H9 (cell line): ENCODE measurements around the gene TBC1D30. TPM values are rescaled to one million over a fixed set of nuclear protein-coding genes. Genes with fewer than 3 reads are reported as not detected.

Experiments used
- DNase-seq: peaks from one replicate; pipeline ENCODE4 v3.0.0-alpha.2; 2017
- H2AFZ ChIP-seq: one replicate; pipeline ENCODE4 v1.6.1; 2013; ENCODE audit warnings: mild to moderate bottlenecking, low read length, control low read depth, moderate library complexity
- H2AK5ac ChIP-seq: 2 replicates; pipeline ENCODE4 v1.6.1; 2013; ENCODE audit warnings: low read length, control low read depth, mixed read lengths; ENCODE audit not compliant: insufficient read length
- H2BK120ac ChIP-seq: one replicate; pipeline ENCODE4 v1.6.1; 2013; ENCODE audit warnings: low read depth, mild to moderate bottlenecking, low read length, control low read depth, inconsistent platforms; ENCODE audit not compliant: poor library complexity, severe bottlenecking
- H2BK12ac ChIP-seq: 2 replicates; pipeline ENCODE4 v1.6.1; 2013; ENCODE audit warnings: low read length, control low read depth, mixed read lengths, low read depth; ENCODE audit not compliant: insufficient read length
- H2BK15ac ChIP-seq: 2 replicates; pipeline ENCODE4 v1.6.1; 2013; ENCODE audit warnings: low read depth, low read length, control low read depth
- H2BK20ac ChIP-seq: one replicate; pipeline ENCODE4 v1.6.1; 2013; ENCODE audit warnings: low read depth, mild to moderate bottlenecking, low read length, control low read depth, inconsistent platforms; ENCODE audit not compliant: poor library complexity, severe bottlenecking
- H2BK5ac ChIP-seq: 2 replicates; pipeline ENCODE4 v1.6.1; 2013; ENCODE audit warnings: low read length, control low read depth, mixed read lengths; ENCODE audit not compliant: insufficient read length
- H3K14ac ChIP-seq: 2 replicates; pipeline ENCODE4 v1.6.1; 2013; ENCODE audit warnings: low read length, control low read depth; ENCODE audit not compliant: insufficient read depth
- H3K18ac ChIP-seq: 2 replicates; pipeline ENCODE4 v1.6.1; 2013; ENCODE audit warnings: low read depth, mild to moderate bottlenecking, mixed read lengths, low read length, control low read depth; ENCODE audit not compliant: insufficient read length
- H3K23ac ChIP-seq: 2 replicates; pipeline ENCODE4 v1.6.1; 2013; ENCODE audit warnings: low read length, control low read depth, mixed read lengths, low read depth; ENCODE audit not compliant: insufficient read length
- H3K23me2 ChIP-seq: 2 replicates; pipeline ENCODE4 v1.6.1; 2013; ENCODE audit warnings: low read depth, mild to moderate bottlenecking, mixed read lengths, low read length, control low read depth; ENCODE audit not compliant: insufficient read length, poor library complexity, severe bottlenecking
- H3K27ac ChIP-seq: 2 replicates; pipeline ENCODE4 v1.5.1; 2013; ENCODE audit warnings: low read length, control low read depth, mixed read lengths, low read depth; ENCODE audit not compliant: insufficient read length
- H3K27me3 ChIP-seq: 2 replicates; pipeline ENCODE4 v1.6.1; 2013; ENCODE audit warnings: low read length, control low read depth, inconsistent platforms; ENCODE audit not compliant: insufficient read depth
- H3K4ac ChIP-seq: 2 replicates; pipeline ENCODE4 v1.6.1; 2013; ENCODE audit warnings: low read depth, mild to moderate bottlenecking, control low read depth, inconsistent platforms, low read length, moderate library complexity
- H3K4me1 ChIP-seq: 2 replicates; pipeline ENCODE4 v1.6.1; 2013; ENCODE audit warnings: low read length, control low read depth, inconsistent platforms; ENCODE audit not compliant: insufficient read depth
- H3K4me2 ChIP-seq: 2 replicates; pipeline ENCODE4 v1.6.1; 2013; ENCODE audit warnings: low read length, control low read depth, mixed read lengths; ENCODE audit not compliant: insufficient read length, insufficient read depth
- H3K56ac ChIP-seq: 2 replicates; pipeline ENCODE4 v1.6.1; 2013; ENCODE audit warnings: low read depth, mild to moderate bottlenecking, mixed read lengths, low read length, control low read depth; ENCODE audit not compliant: insufficient read length
- H3K79me1 ChIP-seq: 2 replicates; pipeline ENCODE4 v1.6.1; 2013; ENCODE audit warnings: low read depth, mild to moderate bottlenecking, moderate library complexity, low read length, control low read depth, inconsistent platforms; ENCODE audit not compliant: insufficient read depth, poor library complexity, severe bottlenecking
- H3K79me2 ChIP-seq: 2 replicates; pipeline ENCODE4 v1.6.1; 2013; ENCODE audit warnings: low read length, control low read depth, inconsistent platforms; ENCODE audit not compliant: insufficient read depth
- H3K9ac ChIP-seq: 2 replicates; pipeline ENCODE4 v1.6.1; 2013; ENCODE audit warnings: low read length, control low read depth, mixed read lengths; ENCODE audit not compliant: insufficient read length; ENCODE audit errors: extremely low read depth
- H3K9me3 ChIP-seq: one replicate; pipeline ENCODE4 v1.6.1; 2013; ENCODE audit warnings: low read depth, low read length, inconsistent platforms; ENCODE audit not compliant: control insufficient read depth
- H3T11ph ChIP-seq: one replicate; pipeline ENCODE4 v1.6.1; 2013; ENCODE audit warnings: mild to moderate bottlenecking, low read length, control low read depth, inconsistent platforms
- H4K20me1 ChIP-seq: one replicate; pipeline ENCODE4 v1.6.1; 2013; ENCODE audit not compliant: control insufficient read depth, insufficient read length, insufficient read depth
- H4K5ac ChIP-seq: 2 replicates; pipeline ENCODE4 v1.6.1; 2013; ENCODE audit warnings: low read depth, mild to moderate bottlenecking, mixed read lengths, low read length, control low read depth; ENCODE audit not compliant: insufficient read length
- H4K8ac ChIP-seq: replicated peaks from 2 replicates; pipeline ENCODE4 v1.6.1; 2013; ENCODE audit warnings: low read length, control low read depth, mixed read lengths, low read depth; ENCODE audit not compliant: insufficient read length
- H4K91ac ChIP-seq: 2 replicates; pipeline ENCODE4 v1.6.1; 2013; ENCODE audit warnings: low read depth, mild to moderate bottlenecking, moderate library complexity, mixed read lengths, low read length, control low read depth; ENCODE audit not compliant: insufficient read length
- H3K27ac Mint-ChIP-seq, 3 experiments: 2 replicates in 2 of 3; 3 replicates in 1 of 3; pipeline ENCODE4 v1.8.0; 2020 to 2021; ENCODE audit warnings: mixed read lengths in 3 of 3, mild to moderate bottlenecking in 1 of 3, moderate library complexity in 1 of 3
- H3K27me3 Mint-ChIP-seq: 2 replicates; pipeline ENCODE4 v1.8.0; 2021; ENCODE audit warnings: low read depth, mild to moderate bottlenecking, moderate library complexity, mixed read lengths
- H3K36me3 Mint-ChIP-seq, 3 experiments: 2 replicates in 2 of 3; 3 replicates in 1 of 3; pipeline ENCODE4 v1.8.0; 2020 to 2021; ENCODE audit warnings: low read depth in 3 of 3, mixed read lengths in 3 of 3; ENCODE audit not compliant: insufficient read depth in 1 of 3
- H3K4me1 Mint-ChIP-seq, 2 experiments: 2 replicates each; pipeline ENCODE4 v1.8.0; 2020; ENCODE audit warnings: mixed read lengths in 2 of 2
- H3K4me3 Mint-ChIP-seq, 2 experiments: 2 replicates in 1 of 2; 3 replicates in 1 of 2; pipeline ENCODE4 v1.8.0; 2020 to 2021; ENCODE audit warnings: mild to moderate bottlenecking in 2 of 2, mixed read lengths in 2 of 2, moderate library complexity in 1 of 2
- H3K9me3 Mint-ChIP-seq, 2 experiments: 2 replicates in 1 of 2; 3 replicates in 1 of 2; pipeline ENCODE4 v1.8.0; 2020; ENCODE audit warnings: mild to moderate bottlenecking in 2 of 2, mixed read lengths in 2 of 2, moderate library complexity in 1 of 2
- CTCF ChIP-seq: fragments of 200-600 bp; sonication (generic); conservative IDR thresholded peaks from 3 replicates; pipeline ENCODE4 v1.8.0; 2021; ENCODE audit warnings: antibody characterized with exemption, mild to moderate bottlenecking
- WGBS: extraction: QIAGEN DNeasy Blood & Tissue Kit; methylation state at CpG from one replicate; pipeline ENCODE4 v1.1.7; 2013; ENCODE audit warnings: missing lambda C conversion rate, low lambda C conversion rate, mixed read lengths; ENCODE audit not compliant: insufficient read length; ENCODE audit errors: extremely low coverage; 5-methylcytosine and 5-hydroxymethylcytosine counted together
- total RNA-seq: library from RNA; stranded (reverse); gene quantifications from 2 replicates; pipeline ENCODE4 v1.2.1, GENCODE V29; 2021

TBC1D30 gene
- total RNA-seq, 1 experiment from 2014 or later: 1.6 TPM

- Histone ChIP-seq H2BK15ac (no peak overlapping the region), H3K79me2 (no peaks in the 10 kb centered on the region), H2BK12ac (no peak overlapping the region), H4K20me1 (no peaks in the 10 kb centered on the region), H2AFZ (no peak overlapping the region), H4K91ac (no peak overlapping the region), H3K4me1 (no peaks in the 10 kb centered on the region), H2BK120ac (no peak overlapping the region), H3K23me2 (no peaks in the 10 kb centered on the region), H3K4me2 (no peak overlapping the region), H3K79me1 (no peaks in the 10 kb centered on the region), H3K4ac (no peak overlapping the region), H4K5ac (no peak overlapping the region), H3T11ph (no peak overlapping the region), H3K18ac (no peak overlapping the region), H2AK5ac (no peak overlapping the region), H3K27me3 (no peaks in the 10 kb centered on the region), H3K56ac (no peak overlapping the region), H3K23ac (no peak overlapping the region), H2BK20ac (no peak overlapping the region), H3K9me3 (no peaks in the 10 kb centered on the region), H3K14ac (no peak overlapping the region), H2BK5ac (no peak overlapping the region), H3K9ac (no peak overlapping the region), H4K8ac (no peak overlapping the region), H3K27ac (no peak overlapping the region)
- Mint-ChIP-seq H3K27me3 (peaks cover 3% of the 10 kb centered on the region), H3K27ac (peak overlapping the region in 1 of 3 experiments; percentile 18; a peak in 1 of 7 replicates), H3K9me3 (peaks cover 0 to 2% of the 10 kb centered on the region in 2 experiments; a peak in 1 of 5 replicates), H3K4me3 (no peak overlapping the region), H3K36me3 (peaks cover 0 to 8% (median 5%) of the 10 kb centered on the region in 3 experiments; a peak in 5 of 7 replicates), H3K4me1 (peaks cover 5% of the 10 kb centered on the region in 2 experiments)
- WGBS: no CpG with 5 or more reads among the region's 8 CpGs
- no peak for TF ChIP-seq CTCF
- no peak for DNase-seq
These were observed 13.0 kb downstream of the TBC1D30 start for GRCh38 chr12:64837427-64837826.
